CD1c-positive myeloid dendritic cell (primary cell): Measurements from ENCODE around the gene TGFA.

Experiments
- DNase-seq: peaks from one replicate; pipeline ENCODE4 v3.0.0-alpha.2; 2016; ENCODE audit errors: extremely low spot score

TGFA gene

GRCh38 chr2:70463997-70464396 lies 89.6 kb downstream of the TGFA start:
- DNase-seq = no peak

DNA sequence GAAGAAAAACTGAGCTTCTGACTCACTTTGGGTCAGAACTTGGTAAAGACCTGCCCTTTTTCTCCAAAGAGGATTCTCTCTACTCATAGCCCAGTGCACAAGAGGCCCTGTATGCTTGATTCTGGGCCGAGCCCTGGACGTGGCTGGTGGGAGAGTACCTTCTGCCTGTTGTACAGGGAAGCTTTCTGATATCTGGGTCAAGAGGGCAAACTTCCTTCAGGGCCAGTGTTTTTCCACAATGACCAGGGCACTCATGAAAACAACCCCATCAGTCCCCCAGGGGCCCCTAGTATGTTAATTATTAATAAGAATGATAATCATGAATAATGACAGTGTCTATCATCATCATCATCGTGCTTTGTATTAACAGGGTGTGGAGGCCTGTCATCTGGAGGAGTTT lies 90.0 kb downstream of the TGFA start:
- DNase-seq = no peak

DNA sequence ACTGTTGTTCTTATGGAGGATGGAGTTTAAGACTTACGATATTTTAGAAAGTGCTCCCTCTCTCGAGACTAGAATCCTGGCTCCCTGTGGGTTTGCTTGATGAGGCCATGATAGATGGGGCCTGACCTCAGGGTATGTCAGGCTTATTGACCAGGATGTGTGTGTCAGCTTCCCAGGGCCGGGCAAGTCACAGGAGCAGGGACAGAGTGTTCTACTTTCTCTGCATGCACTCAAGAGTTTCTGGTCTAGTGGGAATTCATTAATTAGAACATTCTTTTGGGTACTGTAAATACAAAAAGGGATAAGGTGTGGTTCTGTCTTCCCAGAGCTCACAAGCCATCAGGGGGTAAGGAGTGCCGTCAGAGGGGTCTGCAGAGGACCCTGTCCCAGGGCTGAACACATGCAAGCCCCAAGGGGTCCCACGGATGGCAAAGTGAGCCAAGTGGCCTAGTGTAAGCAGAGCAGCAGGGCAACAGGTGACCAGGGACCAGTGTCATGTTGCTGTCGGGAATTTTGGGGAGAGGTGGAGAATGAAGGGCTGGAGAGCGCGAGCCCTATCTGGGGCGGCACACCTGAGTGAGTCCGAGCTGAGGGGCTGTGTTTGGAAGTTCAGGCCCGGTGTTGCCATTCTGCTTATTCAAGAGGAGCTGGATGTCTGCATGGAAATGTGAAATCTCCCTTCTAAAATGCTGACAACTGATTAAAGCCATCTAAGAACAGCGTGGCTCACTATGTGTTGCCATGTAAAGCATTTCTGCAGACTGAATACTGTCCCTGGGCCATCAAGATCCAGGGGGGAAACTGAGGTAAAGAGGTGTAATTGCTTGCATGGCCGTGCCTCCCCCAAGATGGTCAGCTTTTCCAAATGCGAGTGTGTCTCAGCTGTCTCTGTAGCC lies 91.4 kb downstream of the TGFA start:
- no peak for DNase-seq

DNA sequence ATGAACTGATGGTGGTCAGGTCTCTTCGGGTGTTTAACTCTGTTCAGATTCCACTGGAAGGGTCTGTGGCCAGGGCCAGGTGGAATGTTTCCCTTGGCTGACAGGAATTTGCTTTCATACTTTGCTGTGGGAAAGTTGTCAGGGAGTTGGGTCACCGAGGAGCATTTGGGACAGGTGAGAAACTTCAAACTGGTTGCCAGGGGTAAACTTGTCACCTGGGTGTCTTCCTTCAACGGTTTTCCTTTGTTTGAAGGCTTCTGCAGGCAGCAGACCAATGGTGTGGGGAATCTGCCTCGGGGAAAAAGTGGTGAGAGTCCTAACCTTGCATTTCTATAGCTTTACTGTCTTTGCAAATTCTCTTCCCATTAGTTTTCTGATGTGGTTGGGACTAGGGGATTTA lies 92.2 kb downstream of the TGFA start:
- DNase-seq = no peak

DNA sequence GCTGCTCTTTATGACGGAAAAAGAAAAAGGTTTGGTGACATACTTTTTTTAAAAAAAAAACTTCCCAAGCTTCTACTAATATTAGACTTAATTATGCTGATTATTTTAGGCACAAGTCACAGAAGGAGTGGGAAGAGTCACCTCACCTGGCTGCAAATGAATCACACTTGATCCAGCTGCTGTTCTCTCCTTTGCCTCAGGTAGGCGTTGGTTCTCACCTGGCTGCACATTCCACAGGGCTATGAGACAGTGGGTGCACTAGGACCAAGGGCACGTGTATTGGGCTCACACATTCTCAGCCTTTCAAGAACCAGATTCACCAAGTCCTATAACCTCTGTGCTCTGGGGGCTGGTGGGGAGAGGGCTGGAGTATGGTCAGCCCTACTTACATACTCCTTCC lies 93.3 kb downstream of the TGFA start:
- no peak for DNase-seq

- DNase-seq = no peak
Measured at GRCh38 chr2:70458661-70459060, 95.0 kb downstream of the TGFA start.

DNA sequence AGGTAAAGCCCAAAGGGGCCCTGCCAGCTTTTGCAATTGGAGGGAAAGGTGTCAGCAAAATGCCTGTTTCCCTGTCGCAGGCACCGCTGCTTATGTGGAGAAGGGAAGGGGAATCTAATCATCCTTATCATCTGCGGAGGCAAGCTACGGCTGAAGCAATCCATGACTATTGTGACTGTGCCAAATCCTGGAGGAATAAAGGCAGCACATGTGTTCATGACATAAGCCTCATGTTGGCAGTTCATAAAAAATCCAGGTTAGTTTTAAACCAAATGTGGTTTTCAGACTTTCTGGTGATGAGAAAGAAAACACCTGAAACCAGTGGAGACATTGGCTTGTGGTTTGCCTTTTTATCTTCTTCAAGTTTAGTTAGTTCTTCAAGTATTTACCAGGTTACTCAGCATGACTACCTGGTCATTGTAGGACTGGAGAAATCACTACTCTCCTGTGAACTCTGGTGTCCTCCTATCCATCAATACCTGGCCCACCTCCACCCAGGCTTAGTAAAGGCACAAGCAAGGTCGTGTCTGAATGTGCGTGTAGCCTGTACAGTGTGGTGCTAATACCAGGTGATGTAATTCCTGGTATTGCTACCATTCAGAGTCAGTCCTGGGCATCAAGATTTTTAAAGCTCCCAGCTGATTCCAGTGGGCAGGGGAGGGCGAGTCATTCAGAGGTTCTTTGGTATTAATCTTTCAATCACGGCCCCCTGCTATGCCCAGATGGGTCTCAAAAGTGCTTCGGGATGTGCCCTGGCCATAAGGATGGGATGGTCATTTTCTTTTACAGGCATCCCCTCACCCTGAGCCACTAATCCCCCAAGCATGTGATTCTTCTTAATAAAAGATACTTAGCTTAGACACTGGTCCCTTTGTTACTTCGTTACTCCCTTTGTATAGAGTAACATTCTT lies 96.8 kb downstream of the TGFA start:
- DNase-seq = no peak

DNA sequence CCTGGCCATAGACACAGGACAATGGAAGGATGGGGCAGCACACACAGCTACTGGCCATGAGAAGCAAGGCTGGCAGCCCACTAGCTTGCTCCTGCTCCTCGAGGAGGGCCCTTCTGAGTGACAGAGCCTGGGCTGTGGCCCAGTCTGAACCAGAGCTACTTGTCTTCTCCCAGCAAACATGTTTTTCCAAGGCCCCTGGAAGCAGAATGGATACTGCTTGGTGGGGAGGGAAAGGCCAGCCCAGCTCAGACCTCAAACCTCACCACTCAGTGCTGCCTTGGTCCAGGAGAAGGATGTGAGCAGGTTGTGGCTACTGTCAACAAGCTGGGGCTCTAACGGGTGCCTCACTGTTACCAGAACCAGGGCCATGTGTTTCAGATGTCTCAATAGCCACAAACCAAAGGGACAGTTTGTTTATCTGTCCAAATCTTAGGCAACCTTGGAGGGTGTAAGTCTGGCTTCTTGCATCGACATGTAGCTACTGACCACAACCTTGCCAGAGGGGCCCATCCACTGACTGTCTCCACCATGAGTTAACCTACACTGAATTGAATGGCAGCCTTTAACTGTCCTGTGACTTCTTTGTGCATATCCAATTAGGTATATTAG lies 98.6 kb downstream of the TGFA start:
- DNase-seq = no peak

GRCh38 chr2:70450641-70451250 lies 102.9 kb downstream of the TGFA start:
- DNase-seq = no peak

GRCh38 chr2:70448041-70448440 lies 105.6 kb downstream of the TGFA start:
- DNase-seq = no peak

DNA sequence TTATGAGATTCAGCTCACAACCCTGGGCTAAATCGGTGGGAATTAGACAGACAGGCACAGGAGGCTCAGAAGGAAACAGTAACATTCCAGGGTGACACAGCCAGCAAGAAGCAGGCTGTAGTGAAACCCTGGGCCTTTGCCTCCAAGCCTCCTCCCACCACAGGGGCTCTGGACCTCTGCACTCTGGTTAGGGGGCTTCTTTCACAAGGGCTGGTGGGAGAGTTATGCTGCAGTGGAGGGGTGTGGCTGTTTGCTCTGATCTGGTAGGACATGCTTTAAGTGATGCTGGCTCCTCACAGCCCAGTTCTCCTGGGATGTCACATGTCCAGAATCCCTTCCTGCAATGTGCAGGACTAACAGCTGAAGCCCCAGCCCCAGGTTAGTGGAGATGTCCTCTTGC lies 109.9 kb downstream of the TGFA start:
- no peak for DNase-seq

DNA sequence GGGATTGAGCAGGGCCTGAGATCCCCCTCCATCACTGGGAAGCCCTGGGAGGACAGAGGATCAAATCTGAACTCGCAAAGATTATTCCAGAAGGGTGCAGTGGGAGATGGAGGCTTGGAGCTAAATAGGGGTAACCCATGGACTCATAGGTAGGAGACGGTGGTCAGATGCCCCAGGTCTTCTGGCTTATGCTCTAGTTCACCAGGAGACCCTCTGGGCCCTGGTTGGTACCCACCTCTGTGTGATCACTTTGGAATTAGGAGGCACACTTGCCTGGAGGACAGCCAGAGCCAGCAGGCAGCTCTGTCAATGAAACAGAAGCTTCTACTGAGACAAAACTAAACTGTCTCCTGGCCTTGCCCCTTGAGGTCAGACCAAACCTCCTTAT lies 110.6 kb downstream of the TGFA start:
- no peak for DNase-seq

DNA sequence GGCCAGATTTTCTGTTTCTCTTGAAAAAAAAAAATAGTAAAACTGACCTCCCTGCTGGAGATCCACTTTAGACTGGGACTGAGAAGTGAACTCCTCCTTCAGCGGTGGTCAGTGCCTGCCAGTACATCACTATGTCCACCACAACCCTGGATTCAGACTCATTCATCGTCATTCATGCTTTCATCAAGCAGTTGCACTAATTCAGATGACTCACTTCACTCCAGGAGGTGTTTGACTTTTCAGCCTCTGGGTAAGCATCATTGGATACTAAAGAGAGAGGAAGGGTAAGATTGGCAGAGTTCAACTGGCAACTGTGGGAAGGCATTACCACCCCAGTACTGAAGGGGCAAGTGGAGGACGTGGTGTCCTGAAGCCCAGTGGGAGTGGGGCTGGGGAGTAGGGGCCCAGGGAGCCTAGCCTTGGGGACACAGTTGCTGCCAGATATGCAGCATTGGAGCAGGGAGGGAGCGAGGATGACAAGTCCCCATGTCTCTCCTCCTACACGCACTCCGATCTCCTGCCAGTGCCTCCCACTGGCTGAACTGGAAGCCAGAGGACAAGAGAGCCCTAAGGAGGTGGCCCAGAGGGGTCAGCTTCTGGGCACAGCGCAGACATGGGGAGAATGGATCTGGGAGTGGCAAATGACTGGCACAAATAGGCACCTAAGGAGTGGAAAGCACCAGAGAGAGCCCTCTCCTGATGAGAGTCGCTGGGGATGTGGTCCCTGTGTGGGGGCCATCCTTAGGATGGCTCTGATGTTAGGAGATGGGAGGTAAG lies 111.1 kb downstream of the TGFA start:
- no peak for DNase-seq

GRCh38 chr2:70440621-70441020 lies 113.0 kb downstream of the TGFA start:
- no peak for DNase-seq

DNA sequence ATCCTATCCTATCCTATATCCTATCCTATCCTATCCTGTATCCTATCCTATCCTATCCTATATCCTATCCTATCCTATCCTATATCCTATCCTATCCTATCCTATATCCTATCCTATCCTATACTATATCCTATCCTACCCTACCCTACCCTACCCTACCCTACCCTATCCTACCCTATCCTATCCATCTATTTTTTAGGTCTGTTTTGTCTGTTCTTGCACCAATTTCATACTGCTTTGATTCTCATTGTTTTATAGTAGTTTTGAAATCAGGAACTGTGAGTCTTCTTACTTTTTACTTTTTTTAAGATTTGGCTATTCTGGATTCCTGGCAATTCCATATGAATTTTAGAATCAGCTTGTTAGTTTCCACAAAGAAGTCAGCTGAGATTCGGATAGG lies 118.5 kb downstream of the TGFA start:
- no peak for DNase-seq

DNA sequence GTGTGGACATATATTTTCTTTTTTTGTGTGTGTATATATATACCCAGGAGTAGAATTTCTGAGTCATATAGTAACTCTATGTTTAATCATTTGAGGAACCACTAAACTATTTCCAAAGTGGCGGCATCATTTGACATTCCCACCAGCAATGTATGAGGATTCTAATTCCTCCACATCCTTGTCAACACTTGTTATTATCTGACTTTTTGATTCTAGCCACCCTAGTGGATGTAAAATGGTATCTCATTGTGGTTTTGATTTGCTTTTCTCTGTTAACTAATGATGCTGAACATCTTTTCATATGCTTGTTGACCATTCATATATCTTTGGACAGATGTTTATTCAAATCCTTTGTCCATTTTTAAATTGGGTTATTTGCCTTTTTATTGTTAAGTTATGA lies 120.3 kb downstream of the TGFA start:
- DNase-seq = no peak

GRCh38 chr2:70431716-70432347 lies 121.8 kb downstream of the TGFA start:
- DNase-seq = peak; percentile 20

GRCh38 chr2:70426341-70426740 lies 127.3 kb downstream of the TGFA start:
- no peak for DNase-seq

GRCh38 chr2:70425682-70426301 lies 127.8 kb downstream of the TGFA start:
- DNase-seq = no peak

DNA sequence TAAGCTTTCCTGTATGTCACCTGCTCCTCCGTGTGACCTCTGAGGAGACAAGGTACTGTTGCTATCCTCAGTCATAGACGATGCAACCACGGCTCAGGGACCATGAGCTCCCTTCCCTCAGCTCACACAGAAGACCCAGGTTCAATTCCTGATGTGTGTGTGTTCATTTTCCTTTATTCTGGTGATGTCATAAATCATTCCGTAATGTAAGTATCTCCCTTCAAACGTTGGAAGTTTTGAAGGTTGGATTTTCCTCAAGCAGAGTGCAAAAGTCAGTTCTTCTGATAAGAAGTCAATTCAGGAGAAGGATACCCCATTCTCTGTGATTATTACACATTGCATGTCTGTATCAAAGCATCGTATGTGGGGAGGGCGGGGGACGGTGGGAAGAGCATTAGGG lies 132.9 kb downstream of the TGFA start:
- DNase-seq = no peak
